T-cell (primary cell): ENCODE results near the gene CCDC198. TPM values are rescaled to one million over a fixed set of nuclear protein-coding genes. Genes with fewer than 3 reads are reported as not detected.

ENCODE experiments used
- ATAC-seq, 4 experiments: fragments of 200-7000 bp in 3 of 4; fragments of 150-1000 bp in 1 of 4; cut with Tn5 transposase; replicated peaks in 1 of 4; 1 replicate in 3 of 4; 2 replicates in 1 of 4; pipeline ENCODE4 v1.10.0; 2021; ENCODE audit warnings: moderate library complexity in 3 of 4, mild to moderate bottlenecking in 2 of 4, moderate number of reproducible peaks in 1 of 4
- CTCF ChIA-PET, 2 donors: fragments of 300-600 bp; sonication (Branson Sonifier 250); formaldehyde crosslinking; loops; one replicate each; lab custom pipeline; 2022; ENCODE audit warnings: antibody characterized with exemption in 2 of 2; lab: Charles Lee
- POLR2A ChIA-PET, 2 donors: fragments of 300-600 bp; sonication (Branson Sonifier 250); formaldehyde crosslinking; loops; one replicate each; lab custom pipeline; 2022; ENCODE audit warnings: antibody characterized with exemption in 2 of 2; lab: Charles Lee
- DNase-seq, 35 experiments: peaks; one replicate each; pipeline versions ENCODE4 v3.0.0 to v3.0.0-alpha.2; 2013 to 2023
- H3K27ac ChIP-seq: one replicate; pipeline ENCODE4 v1.5.1; 2013; ENCODE audit warnings: low read length
- H3K27me3 ChIP-seq, 2 experiments: replicated peaks in 1 of 2; 1 replicate in 1 of 2; 2 replicates in 1 of 2; pipeline versions ENCODE4 v1.6.1 to v1.7.0; 2013; ENCODE audit warnings: low read length in 1 of 2, mixed read lengths in 1 of 2; ENCODE audit not compliant: control insufficient read depth in 2 of 2, insufficient read depth in 2 of 2; ENCODE audit errors: extremely low read depth in 1 of 2
- H3K36me3 ChIP-seq, 2 donors: 1 replicate in 1 of 2; 2 replicates in 1 of 2; pipeline versions ENCODE4 v1.6.1 to v1.7.0; 2013; ENCODE audit warnings: low read length in 1 of 2; ENCODE audit not compliant: control insufficient read depth in 2 of 2, insufficient read depth in 1 of 2; ENCODE audit errors: extremely low read depth in 1 of 2
- H3K4me1 ChIP-seq, 2 experiments: 1 replicate in 1 of 2; 2 replicates in 1 of 2; pipeline versions ENCODE4 v1.6.1 to v1.7.0; 2013; ENCODE audit warnings: low read length in 2 of 2, mixed read lengths in 1 of 2; ENCODE audit not compliant: insufficient read depth in 2 of 2, control insufficient read depth in 1 of 2; ENCODE audit errors: extremely low read depth in 1 of 2
- H3K4me3 ChIP-seq, 2 donors: 1 replicate in 1 of 2; 2 replicates in 1 of 2; pipeline versions ENCODE4 v1.5.1 to v1.7.0; 2013; ENCODE audit warnings: mild to moderate bottlenecking in 2 of 2, low read length in 1 of 2, moderate library complexity in 1 of 2; ENCODE audit not compliant: control insufficient read depth in 1 of 2; ENCODE audit errors: extremely low read depth in 1 of 2
- H3K9me3 ChIP-seq: 2 replicates; pipeline ENCODE4 v1.7.0; 2013
- H3K27ac Mint-ChIP-seq, 2 donors: one replicate each; pipeline ENCODE4 v1.8.0; 2020 to 2021; ENCODE audit warnings: mild to moderate bottlenecking in 2 of 2, mixed read lengths in 2 of 2
- H3K27me3 Mint-ChIP-seq, 2 donors: one replicate each; pipeline ENCODE4 v1.8.0; 2021 to 2022; ENCODE audit warnings: mixed read lengths in 2 of 2
- H3K36me3 Mint-ChIP-seq: one replicate; pipeline ENCODE4 v1.8.0; 2021; ENCODE audit warnings: mixed read lengths
- H3K4me1 Mint-ChIP-seq, 3 donors: one replicate each; pipeline ENCODE4 v1.8.0; 2020 to 2022; ENCODE audit warnings: mixed read lengths in 3 of 3, mild to moderate bottlenecking in 1 of 3
- H3K4me3 Mint-ChIP-seq, 3 donors: one replicate each; pipeline ENCODE4 v1.8.0; 2020 to 2022; ENCODE audit warnings: mild to moderate bottlenecking in 3 of 3, mixed read lengths in 3 of 3, moderate library complexity in 3 of 3
- H3K9me3 Mint-ChIP-seq, 3 donors: one replicate each; pipeline ENCODE4 v1.8.0; 2020 to 2022; ENCODE audit warnings: mixed read lengths in 3 of 3
- WGBS: methylation state at CpG from one replicate; pipeline ENCODE4 v1.1.5; 2013; ENCODE audit warnings: missing lambda C conversion rate; ENCODE audit not compliant: insufficient coverage; 5-methylcytosine and 5-hydroxymethylcytosine counted together
- total RNA-seq, 35 experiments: library from RNA in 6 of 35; stranded (reverse) in 6 of 35; fragments of 120-200 nt in 1 of 35; gene quantifications; one replicate each; pipeline versions ENCODE4 v1.2.1 to v1.2.4 and lab custom pipeline; 2013 to 2026

CCDC198 gene
- total RNA-seq, 5 donors from 2014 or later (not counting 1 experiment from before 2014, with no cell fraction given): not detected

- Histone ChIP-seq H3K4me1 (no peaks in the 10 kb centered on the region), H3K27ac (no peak overlapping the region), H3K36me3 (no peaks in the 10 kb centered on the region), H3K4me3 (no peak overlapping the region), H3K27me3 (no peaks in the 10 kb centered on the region), H3K9me3 (no peaks in the 10 kb centered on the region)
- H3K4me1 Mint-ChIP-seq: no peaks in the 10 kb centered on the region
- H3K27me3 Mint-ChIP-seq: no peaks in the 10 kb centered on the region
- H3K9me3 Mint-ChIP-seq: peaks cover 0 to 3% (median 0%) of the 10 kb centered on the region in 3 donors
- H3K36me3 Mint-ChIP-seq: no peaks in the 10 kb centered on the region
- H3K4me3 Mint-ChIP-seq: no peak overlapping the region
- ATAC-seq (no peak), DNase-seq (no peak)
- ChIA-PET POLR2A (no interaction called here), CTCF (no interaction called here)
- WGBS: 69% methylated on average over 2 of the region's 2 CpGs
- no peak overlapping the region for H3K27ac Mint-ChIP-seq
Observed at GRCh38 chr14:57508756-57509155, 15.1 kb upstream of the CCDC198 start.

- Mint-ChIP-seq H3K27ac (no peak overlapping the region), H3K9me3 (peaks cover 0 to 7% (median 0%) of the 10 kb centered on the region in 3 donors), H3K36me3 (no peaks in the 10 kb centered on the region), H3K27me3 (peaks cover 0 to 6% of the 10 kb centered on the region in 2 donors), H3K4me3 (no peak overlapping the region), H3K4me1 (no peaks in the 10 kb centered on the region)
- Histone ChIP-seq H3K4me3 (no peak overlapping the region), H3K4me1 (no peaks in the 10 kb centered on the region), H3K27ac (no peak overlapping the region), H3K27me3 (no peaks in the 10 kb centered on the region), H3K36me3 (no peaks in the 10 kb centered on the region), H3K9me3 (no peaks in the 10 kb centered on the region)
- no peak for ATAC-seq
- CTCF ChIA-PET: no interaction called here
- DNase-seq: no peak
- WGBS: 86% methylated on average over 6 of the region's 8 CpGs
- POLR2A ChIA-PET: no interaction called here
Observed at GRCh38 chr14:57502586-57503254, 9.1 kb upstream of the CCDC198 start.

- no CpG with 5 or more reads among the region's 2 CpGs for WGBS
- no peaks in the 10 kb centered on the region for H3K9me3 ChIP-seq
- no peaks in the 10 kb centered on the region for H3K27me3 ChIP-seq
- Mint-ChIP-seq H3K27me3 (peaks cover 0 to 6% of the 10 kb centered on the region in 2 donors), H3K9me3 (peaks cover 0 to 7% (median 0%) of the 10 kb centered on the region in 3 donors), H3K27ac (no peak overlapping the region), H3K4me1 (no peaks in the 10 kb centered on the region), H3K36me3 (no peaks in the 10 kb centered on the region), H3K4me3 (no peak overlapping the region)
- no peaks in the 10 kb centered on the region for H3K36me3 ChIP-seq
- no peak overlapping the region for H3K27ac ChIP-seq
- H3K4me3 ChIP-seq: no peak overlapping the region
- CTCF ChIA-PET: no interaction called here
- DNase-seq: no peak
- no peak for ATAC-seq
- POLR2A ChIA-PET: no interaction called here
- no peaks in the 10 kb centered on the region for H3K4me1 ChIP-seq
Observed at GRCh38 chr14:57501039-57501557, 7.4 kb upstream of the CCDC198 start.

- no peaks in the 10 kb centered on the region for H3K36me3 ChIP-seq
- no peaks in the 10 kb centered on the region for H3K4me1 ChIP-seq
- H3K27ac ChIP-seq: no peak overlapping the region
- Mint-ChIP-seq H3K4me3 (no peak overlapping the region), H3K4me1 (peaks cover 0 to 4% (median 0%) of the 10 kb centered on the region in 3 donors), H3K27ac (no peak overlapping the region), H3K9me3 (peaks cover 0 to 7% (median 0%) of the 10 kb centered on the region in 3 donors), H3K36me3 (no peaks in the 10 kb centered on the region), H3K27me3 (peaks cover 0 to 6% of the 10 kb centered on the region in 2 donors)
- no peak overlapping the region for H3K4me3 ChIP-seq
- H3K27me3 ChIP-seq: no peaks in the 10 kb centered on the region
- DNase-seq: no peak
- CTCF ChIA-PET: no interaction called here
- POLR2A ChIA-PET: no interaction called here
- no peaks in the 10 kb centered on the region for H3K9me3 ChIP-seq
- ATAC-seq: no peak
Observed at GRCh38 chr14:57498659-57499058, 5.0 kb upstream of the CCDC198 start.

- no peak overlapping the region for H3K4me3 ChIP-seq
- H3K36me3 ChIP-seq: no peaks in the 10 kb centered on the region
- CTCF ChIA-PET: no interaction called here
- no peak for ATAC-seq
- DNase-seq: no peak
- POLR2A ChIA-PET: no interaction called here
- H3K4me1 ChIP-seq: no peaks in the 10 kb centered on the region
- H3K9me3 ChIP-seq: no peaks in the 10 kb centered on the region
- no peaks in the 10 kb centered on the region for H3K27me3 ChIP-seq
- Mint-ChIP-seq H3K36me3 (no peaks in the 10 kb centered on the region), H3K9me3 (peaks cover 0 to 7% (median 0%) of the 10 kb centered on the region in 3 donors), H3K27me3 (peaks cover 0 to 6% of the 10 kb centered on the region in 2 donors), H3K27ac (no peak overlapping the region), H3K4me3 (no peak overlapping the region), H3K4me1 (peaks cover 2 to 9% (median 2%) of the 10 kb centered on the region in 3 donors)
- WGBS: 83% methylated on average over 1 of the region's 4 CpGs
- no peak overlapping the region for H3K27ac ChIP-seq
Observed at GRCh38 chr14:57498035-57498434, 4.4 kb upstream of the CCDC198 start.

GRCh38 chr14:57495416-57495815 is 1.8 kb upstream of the CCDC198 start:
- Histone ChIP-seq H3K4me3 (no peak overlapping the region), H3K36me3 (no peaks in the 10 kb centered on the region), H3K9me3 (no peaks in the 10 kb centered on the region), H3K27me3 (no peaks in the 10 kb centered on the region), H3K4me1 (no peaks in the 10 kb centered on the region), H3K27ac (no peak overlapping the region)
- H3K27me3 Mint-ChIP-seq: peaks cover 0 to under 1% of the 10 kb centered on the region in 2 donors
- peaks cover 0 to 7% (median 0%) of the 10 kb centered on the region in 3 donors for H3K9me3 Mint-ChIP-seq
- ATAC-seq (no peak), DNase-seq (no peak)
- no peaks in the 10 kb centered on the region for H3K36me3 Mint-ChIP-seq
- no CpG with 5 or more reads among the region's 2 CpGs for WGBS
- ChIA-PET CTCF (no interaction called here), POLR2A (no interaction called here)
- no peak overlapping the region for H3K4me3 Mint-ChIP-seq
- H3K27ac Mint-ChIP-seq: no peak overlapping the region
- peaks cover 2 to 9% (median 2%) of the 10 kb centered on the region in 3 donors for H3K4me1 Mint-ChIP-seq
